Glutamatergic neuron (in vitro differentiated cells): ENCODE results near the gene ITGA4. TPM values are rescaled to one million over a fixed set of nuclear protein-coding genes. Genes with fewer than 3 reads are reported as not detected.

ENCODE experiments used
- DNase-seq: peaks from one replicate; pipeline ENCODE4 v3.0.0; 2022
- H3K27ac Mint-ChIP-seq: one replicate; pipeline ENCODE4 v1.8.0; 2020; ENCODE audit warnings: mild to moderate bottlenecking, mixed read lengths, inconsistent platforms; ENCODE audit not compliant: unreplicated experiment
- H3K27me3 Mint-ChIP-seq: one replicate; pipeline ENCODE4 v1.8.0; 2020; ENCODE audit warnings: mild to moderate bottlenecking, moderate library complexity, mixed read lengths, inconsistent platforms; ENCODE audit not compliant: unreplicated experiment
- H3K36me3 Mint-ChIP-seq: one replicate; pipeline ENCODE4 v1.8.0; 2020; ENCODE audit warnings: mild to moderate bottlenecking, mixed read lengths, inconsistent platforms; ENCODE audit not compliant: unreplicated experiment
- H3K4me1 Mint-ChIP-seq: one replicate; pipeline ENCODE4 v1.8.0; 2020; ENCODE audit warnings: mild to moderate bottlenecking, low read depth, mixed read lengths, inconsistent platforms; ENCODE audit not compliant: unreplicated experiment
- H3K4me3 Mint-ChIP-seq: one replicate; pipeline ENCODE4 v1.8.0; 2020; ENCODE audit warnings: mild to moderate bottlenecking, mixed read lengths, inconsistent platforms; ENCODE audit not compliant: unreplicated experiment
- H3K9me3 Mint-ChIP-seq: one replicate; pipeline ENCODE4 v1.8.0; 2020; ENCODE audit warnings: mild to moderate bottlenecking, moderate library complexity, mixed read lengths, inconsistent platforms; ENCODE audit not compliant: unreplicated experiment
- total RNA-seq: library from RNA; stranded (reverse); fragmentation: NEBNext Ultra II Directional; extraction: Animal tissue kit (Norgen Biotek cat#: 25700); gene quantifications from one replicate; pipeline ENCODE4 v1.2.1, GENCODE V29; 2021; ENCODE audit not compliant: unreplicated experiment
- TF ChIP-seq, protein P1 (sequence below): fragments of 200-600 bp; sonication (generic); IDR thresholded peaks from one replicate; pipeline ENCODE4 v1.5.0; 2021; ENCODE audit not compliant: partially characterized antibody, unreplicated experiment

Gene ITGA4
- total RNA-seq, 1 donor from 2014 or later, result 5.4 TPM

DNA sequence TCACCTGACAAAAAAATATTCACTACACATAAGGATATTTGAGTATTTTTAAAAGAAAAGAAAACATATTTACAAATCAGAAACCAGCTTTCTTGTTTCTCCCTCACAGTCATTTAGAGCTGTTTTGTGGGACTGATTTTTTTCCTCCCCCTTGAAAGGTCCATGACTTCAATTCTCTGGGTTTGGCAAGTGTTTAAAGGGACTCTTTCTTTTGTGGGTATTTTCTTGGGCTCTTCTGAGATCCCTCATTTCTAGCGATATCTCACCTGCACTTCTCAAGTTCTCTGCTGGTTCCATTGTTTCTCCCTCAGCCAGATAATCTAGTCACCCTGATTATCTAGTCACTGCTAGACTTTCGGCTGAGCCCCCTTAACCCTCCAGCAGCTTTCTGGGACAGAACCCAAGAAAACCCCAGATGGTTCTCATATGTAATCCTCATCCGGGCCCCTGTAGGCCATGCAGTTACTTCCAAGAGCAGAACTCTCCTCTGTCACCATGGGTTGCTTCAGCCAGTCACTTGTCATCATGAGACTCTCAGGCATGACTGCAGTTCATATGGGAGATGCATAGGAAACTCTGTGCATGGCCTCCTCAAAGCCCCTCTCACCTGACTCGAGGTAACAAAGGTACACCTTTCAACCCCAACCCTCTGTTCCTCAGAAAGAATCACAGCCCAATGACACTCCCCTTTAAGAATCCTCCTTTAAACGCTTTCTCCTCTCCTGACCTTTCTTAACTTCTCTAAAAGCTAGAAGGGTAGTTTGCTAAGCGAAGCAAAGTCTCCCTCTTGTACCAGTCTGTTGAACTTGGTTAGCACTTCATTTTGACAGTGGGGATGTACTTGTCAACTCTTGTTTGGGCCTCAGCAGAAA is 36.7 kb upstream of the ITGA4 start:
- Mint-ChIP-seq H3K27ac (no peak overlapping the region), H3K27me3 (no peaks in the 10 kb centered on the region), H3K9me3 (no peaks in the 10 kb centered on the region), H3K4me3 (no peak overlapping the region), H3K4me1 (peaks cover 4% of the 10 kb centered on the region), H3K36me3 (no peaks in the 10 kb centered on the region)
- no peak for DNase-seq
- TF ChIP-seq, protein P1, sequence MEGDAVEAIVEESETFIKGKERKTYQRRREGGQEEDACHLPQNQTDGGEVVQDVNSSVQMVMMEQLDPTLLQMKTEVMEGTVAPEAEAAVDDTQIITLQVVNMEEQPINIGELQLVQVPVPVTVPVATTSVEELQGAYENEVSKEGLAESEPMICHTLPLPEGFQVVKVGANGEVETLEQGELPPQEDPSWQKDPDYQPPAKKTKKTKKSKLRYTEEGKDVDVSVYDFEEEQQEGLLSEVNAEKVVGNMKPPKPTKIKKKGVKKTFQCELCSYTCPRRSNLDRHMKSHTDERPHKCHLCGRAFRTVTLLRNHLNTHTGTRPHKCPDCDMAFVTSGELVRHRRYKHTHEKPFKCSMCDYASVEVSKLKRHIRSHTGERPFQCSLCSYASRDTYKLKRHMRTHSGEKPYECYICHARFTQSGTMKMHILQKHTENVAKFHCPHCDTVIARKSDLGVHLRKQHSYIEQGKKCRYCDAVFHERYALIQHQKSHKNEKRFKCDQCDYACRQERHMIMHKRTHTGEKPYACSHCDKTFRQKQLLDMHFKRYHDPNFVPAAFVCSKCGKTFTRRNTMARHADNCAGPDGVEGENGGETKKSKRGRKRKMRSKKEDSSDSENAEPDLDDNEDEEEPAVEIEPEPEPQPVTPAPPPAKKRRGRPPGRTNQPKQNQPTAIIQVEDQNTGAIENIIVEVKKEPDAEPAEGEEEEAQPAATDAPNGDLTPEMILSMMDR, result no peak

DNA sequence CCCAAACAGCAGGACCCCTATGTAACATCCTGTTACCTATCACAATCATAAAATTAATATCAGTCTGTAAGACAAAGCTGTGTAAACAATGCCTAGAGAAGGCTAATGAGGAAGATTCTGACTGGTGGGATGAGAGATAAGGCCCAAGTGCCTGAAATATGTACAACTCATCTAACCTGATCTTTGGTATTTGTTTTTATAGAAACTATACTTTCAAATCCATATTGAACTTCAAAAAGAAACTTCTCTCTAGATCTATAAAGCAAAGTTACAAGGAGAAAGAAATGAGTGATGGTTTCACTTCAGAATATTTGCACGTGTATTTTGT is 36.1 kb upstream of the ITGA4 start:
- Mint-ChIP-seq H3K36me3 (no peaks in the 10 kb centered on the region), H3K27ac (no peak overlapping the region), H3K27me3 (no peaks in the 10 kb centered on the region), H3K4me3 (no peak overlapping the region), H3K4me1 (peaks cover 4% of the 10 kb centered on the region), H3K9me3 (no peaks in the 10 kb centered on the region)
- DNase-seq, result no peak
- TF ChIP-seq, protein P1, result no peak

DNA sequence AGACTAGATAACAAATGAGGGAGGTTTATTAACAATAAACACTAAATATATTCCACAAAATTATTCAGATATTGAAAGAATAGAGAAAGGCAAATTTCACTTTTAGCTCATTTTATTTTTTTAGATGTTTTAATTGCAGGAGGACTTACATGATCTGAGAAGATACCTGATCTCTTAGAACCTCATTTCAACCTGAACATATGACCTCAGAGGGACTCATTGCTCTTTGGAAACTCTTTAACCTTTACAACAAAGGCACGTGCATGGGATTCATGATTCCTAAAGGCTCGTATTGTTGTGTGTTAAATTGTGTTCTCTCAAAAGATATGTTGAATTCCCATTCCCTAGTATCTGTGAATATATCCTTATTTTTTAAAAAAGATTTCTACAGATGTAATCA is 35.7 kb upstream of the ITGA4 start:
- no peak overlapping the region for H3K27ac Mint-ChIP-seq
- peaks cover 4% of the 10 kb centered on the region for H3K4me1 Mint-ChIP-seq
- H3K36me3 Mint-ChIP-seq, result no peaks in the 10 kb centered on the region
- H3K27me3 Mint-ChIP-seq, result no peaks in the 10 kb centered on the region
- TF ChIP-seq, protein P1, result no peak
- no peak for DNase-seq
- H3K4me3 Mint-ChIP-seq, result no peak overlapping the region
- no peaks in the 10 kb centered on the region for H3K9me3 Mint-ChIP-seq

DNA sequence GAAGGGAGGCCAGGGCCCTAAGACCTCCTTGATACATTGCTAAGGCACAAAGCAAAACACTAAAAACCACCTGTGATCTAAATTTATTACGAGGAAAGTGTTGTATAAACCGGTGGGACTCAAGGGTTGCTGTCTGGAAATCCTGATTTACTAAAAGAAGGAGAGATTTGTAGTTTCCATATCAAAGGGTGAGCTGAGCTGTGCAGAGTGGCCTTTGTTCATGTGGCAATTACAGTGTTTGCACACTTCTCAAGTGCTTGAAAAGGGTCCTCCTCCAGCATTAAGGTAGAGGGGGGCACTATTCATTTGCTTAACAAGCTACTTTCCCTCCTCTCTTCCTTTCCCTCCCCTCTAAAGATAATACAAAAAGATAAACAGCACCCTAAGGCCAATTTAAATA is 30.5 kb upstream of the ITGA4 start:
- no peak overlapping the region for H3K27ac Mint-ChIP-seq
- no peak for DNase-seq
- TF ChIP-seq, protein P1, result no peak
- H3K4me1 Mint-ChIP-seq, result peaks cover 4% of the 10 kb centered on the region
- H3K36me3 Mint-ChIP-seq, result no peaks in the 10 kb centered on the region
- no peaks in the 10 kb centered on the region for H3K27me3 Mint-ChIP-seq
- H3K4me3 Mint-ChIP-seq, result no peak overlapping the region
- H3K9me3 Mint-ChIP-seq, result no peaks in the 10 kb centered on the region

DNA sequence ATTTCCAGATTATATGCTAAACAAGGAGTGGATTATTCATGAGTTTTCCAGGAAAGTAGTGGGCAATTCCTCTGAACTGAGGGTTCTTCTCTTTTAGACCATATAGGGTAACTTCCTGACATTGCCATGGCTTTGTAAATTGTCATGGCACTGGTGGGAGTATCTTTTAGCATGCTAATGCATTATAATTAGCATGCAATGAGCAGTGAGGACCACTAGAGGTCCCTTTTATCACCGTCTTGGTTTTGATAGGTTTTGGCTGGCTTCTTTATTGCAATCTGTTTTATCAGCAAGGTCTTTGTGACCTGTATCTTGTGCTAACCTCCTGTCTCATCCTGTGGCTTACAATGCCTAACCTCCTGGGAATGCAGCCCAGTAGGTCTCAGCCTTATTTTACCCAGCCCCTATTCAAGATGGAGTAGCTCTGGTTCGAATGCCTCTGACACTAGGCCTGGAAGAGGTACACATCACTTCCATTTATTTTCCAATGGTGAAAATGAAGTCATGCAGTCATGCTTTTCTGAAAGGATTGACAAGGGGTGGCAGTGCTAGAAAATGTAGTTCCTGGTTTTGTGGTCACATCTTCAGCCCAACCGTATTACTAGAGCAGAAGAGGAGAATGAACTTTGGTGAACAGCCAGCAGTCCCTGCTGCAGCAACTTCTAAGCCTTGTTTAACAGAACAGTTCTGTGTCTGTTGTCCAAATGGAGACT is 26.6 kb upstream of the ITGA4 start:
- H3K27me3 Mint-ChIP-seq, result no peaks in the 10 kb centered on the region
- TF ChIP-seq, protein P1, result peak; percentile 70
- H3K27ac Mint-ChIP-seq, result no peak overlapping the region
- peaks cover 6% of the 10 kb centered on the region for H3K36me3 Mint-ChIP-seq
- no peak overlapping the region for H3K4me3 Mint-ChIP-seq
- DNase-seq, result no peak
- H3K9me3 Mint-ChIP-seq, result no peaks in the 10 kb centered on the region
- H3K4me1 Mint-ChIP-seq, result no peaks in the 10 kb centered on the region
